ENCODE results near the gene MXD4. TPM values are rescaled to one million over a fixed set of nuclear protein-coding genes. Genes with fewer than 3 reads are reported as not detected.

The MXD4 gene
- total RNA-seq, 6 donors from 2014 or later = 50.1 to 135 (median 76.4) TPM

- Histone ChIP-seq H3K27ac (peak overlapping the region in 2 of 4 donors; percentile 60 to 80), H3K4me1 (peaks cover 35 to 48% (median 40%) of the 10 kb centered on the region in 4 donors)
- WGBS, 2 donors = 80 to 82% methylated on average over 2 to 5 of the region's 6 CpGs
Observed at GRCh38 chr4:2264481-2265041, 2.7 kb upstream of the MXD4 start.

DNA sequence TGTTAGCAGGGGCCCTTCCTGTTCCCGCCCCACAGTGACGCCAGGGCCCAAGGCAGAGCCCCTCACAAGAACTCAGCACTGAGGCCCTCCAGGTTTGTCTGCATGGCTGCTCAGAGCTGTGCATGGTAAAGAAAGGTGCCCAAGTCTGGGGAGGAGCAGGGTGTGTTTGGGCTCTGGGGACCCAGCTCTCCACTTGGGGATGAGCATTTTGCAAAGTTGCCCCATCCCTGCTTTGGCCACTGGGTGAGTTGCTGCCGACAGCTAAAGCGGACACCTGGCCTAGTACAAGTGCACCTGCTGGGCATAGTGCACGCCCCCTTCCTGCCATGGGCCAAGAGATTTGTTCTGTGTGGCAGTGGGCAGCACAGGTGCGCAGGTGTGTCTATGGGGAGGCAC, 2.0 kb upstream of the MXD4 start:
- Histone ChIP-seq H3K4me3 (no peak overlapping the region), H3K27me3 (no peaks in the 10 kb centered on the region), H3K4me1 (peaks cover 42 to 55% (median 47%) of the 10 kb centered on the region in 4 donors), H3K9me3 (no peaks in the 10 kb centered on the region), H3K27ac (no peak overlapping the region), H3K36me3 (peaks cover 0 to 7% (median under 1%) of the 10 kb centered on the region in 4 donors)
- no peak for TF ChIP-seq POLR2A (IDR thresholded peaks at IDR 0.05)
- TF ChIP-seq POLR2AphosphoS5 (IDR thresholded peaks at IDR 0.05) = no peak
- TF ChIP-seq EP300 (IDR thresholded peaks at IDR 0.05) = no peak
- TF ChIP-seq CTCF (IDR thresholded peaks at IDR 0.05) = no peak
- WGBS, 2 donors = 77 to 97% methylated on average over 6 of the region's 6 CpGs
- DNase-seq (no peak), ATAC-seq (ENCODE audit: low FRiP score in 2 of 2) (no peak)

More at GRCh38 chr4:2264481-2265041, 2.7 kb upstream of the MXD4 start:
- no peak overlapping the region for H3K4me3 ChIP-seq
- H3K27me3 ChIP-seq = no peaks in the 10 kb centered on the region
- no peak for ATAC-seq (ENCODE audit: low FRiP score in 2 of 2)
- no peaks in the 10 kb centered on the region for H3K9me3 ChIP-seq
- peak in 1 of 2 donors; percentile 48 for DNase-seq
- TF ChIP-seq EP300 (IDR thresholded peaks at IDR 0.05) (no peak), POLR2A (IDR thresholded peaks at IDR 0.05) (no peak), POLR2AphosphoS5 (IDR thresholded peaks at IDR 0.05) (no peak), CTCF (IDR thresholded peaks at IDR 0.05) (no peak)
- peaks cover 0 to 5% (median 0%) of the 10 kb centered on the region in 4 donors for H3K36me3 ChIP-seq

DNA sequence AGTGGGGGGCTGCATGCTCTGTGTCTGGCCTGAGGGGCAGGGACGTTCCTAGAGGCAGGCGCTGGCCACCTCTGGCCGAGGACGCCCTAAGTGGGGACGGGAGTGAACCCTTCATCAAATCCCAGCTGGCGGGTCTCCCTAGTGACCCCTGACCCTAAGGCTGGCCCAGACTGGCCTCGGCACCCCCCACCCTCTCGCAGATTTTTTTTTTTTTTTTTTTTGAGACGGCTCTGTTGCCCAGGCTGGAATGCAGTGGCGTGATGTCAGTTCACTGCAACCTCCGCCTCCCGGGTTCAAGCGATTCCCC, 988 bp upstream of the MXD4 start:
- DNase-seq (no peak), ATAC-seq (ENCODE audit: low FRiP score in 2 of 2) (no peak)
- 43 to 54% methylated on average over 12 to 13 of the region's 13 CpGs for WGBS, 2 donors
- peaks cover 52 to 65% (median 57%) of the 10 kb centered on the region in 4 donors for H3K4me1 ChIP-seq
- peaks cover 0 to 13% (median 8%) of the 10 kb centered on the region in 4 donors for H3K36me3 ChIP-seq
- no peaks in the 10 kb centered on the region for H3K27me3 ChIP-seq
- TF ChIP-seq POLR2A (IDR thresholded peaks at IDR 0.05) (no peak), EP300 (IDR thresholded peaks at IDR 0.05) (no peak), POLR2AphosphoS5 (IDR thresholded peaks at IDR 0.05) (no peak), CTCF (IDR thresholded peaks at IDR 0.05) (no peak)
- no peaks in the 10 kb centered on the region for H3K9me3 ChIP-seq
- peak overlapping the region; percentile 59 to 98 (median 82) for H3K4me3 ChIP-seq
- peak overlapping the region; percentile 94 to 98 (median 98) for H3K27ac ChIP-seq

DNA sequence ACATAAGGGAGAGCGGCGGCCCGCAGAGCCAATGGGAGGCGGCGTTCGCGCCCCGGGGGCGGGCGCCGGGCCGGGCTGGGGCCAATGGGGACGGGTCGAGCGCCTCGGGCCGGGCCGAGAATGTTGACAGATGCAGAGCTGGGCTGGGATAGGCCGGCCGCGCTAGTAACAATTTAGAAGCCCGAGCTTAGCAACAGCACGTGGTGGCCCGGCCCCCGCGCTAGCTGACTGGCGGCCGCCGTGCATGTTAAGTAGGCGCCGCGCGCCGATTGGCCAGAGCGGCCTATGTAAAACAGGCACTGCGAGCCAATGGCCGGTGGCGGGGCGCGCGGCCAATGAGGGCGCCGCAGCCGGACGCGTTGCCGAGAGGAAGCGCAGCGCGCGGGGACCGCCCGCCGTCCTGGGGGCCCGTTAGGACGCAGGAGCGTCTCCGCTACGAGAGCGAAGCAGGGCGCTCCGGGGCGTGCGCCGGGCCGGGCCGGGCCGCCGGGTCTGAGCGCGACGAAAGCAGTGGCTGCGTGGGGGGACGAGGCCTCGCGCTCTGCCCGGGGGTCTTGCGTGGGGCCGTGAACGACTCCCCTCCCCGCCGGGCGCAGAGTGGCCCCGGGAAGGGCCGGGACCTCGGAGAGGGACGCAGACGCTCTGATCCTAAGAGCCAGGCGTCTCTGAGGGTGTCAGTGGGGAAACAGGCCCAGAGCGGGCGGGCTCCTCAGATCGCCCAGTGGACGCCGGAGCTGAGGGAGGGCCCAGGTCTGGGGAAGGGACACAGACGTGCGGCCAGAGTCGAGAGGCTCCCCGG, 435 bp upstream of the MXD4 start:
- ATAC-seq (ENCODE audit: low FRiP score in 2 of 2) = peak; percentile 95 to 98
- no peaks in the 10 kb centered on the region for H3K27me3 ChIP-seq
- no peaks in the 10 kb centered on the region for H3K9me3 ChIP-seq
- peak overlapping the region; percentile 79 to 98 (median 90) for H3K4me3 ChIP-seq
- peak overlapping the region; percentile 94 to 98 (median 98) for H3K27ac ChIP-seq
- peaks cover 57 to 70% (median 62%) of the 10 kb centered on the region in 4 donors for H3K4me1 ChIP-seq
- TF ChIP-seq EP300 (IDR thresholded peaks at IDR 0.05) = no peak
- peak; percentile 61 to 99 (median 88) for TF ChIP-seq POLR2A (IDR thresholded peaks at IDR 0.05)
- peak; percentile 88 to 94 for TF ChIP-seq POLR2AphosphoS5 (IDR thresholded peaks at IDR 0.05)
- TF ChIP-seq CTCF (IDR thresholded peaks at IDR 0.05) = peak in 2 of 6 experiments; percentile 19 to 20
- H3K36me3 ChIP-seq = peaks cover 0 to 18% (median 10%) of the 10 kb centered on the region in 4 donors
- 0 to 1% methylated on average over 31 to 52 of the region's 98 CpGs for WGBS, 2 donors
- DNase-seq = peak; percentile 100

All from upper lobe of left lung (tissue), 6 donors.